Retina (tissue), 1 donor: ENCODE measurements around the gene SOHLH2.

ENCODE experiments used
- DNase-seq: peaks from one replicate; pipeline ENCODE4 v3.0.0-alpha.2; 2016

Gene SOHLH2

GRCh38 chr13:36183901-36184300 is 30.5 kb downstream of the SOHLH2 start:
- DNase-seq, result no peak

DNA sequence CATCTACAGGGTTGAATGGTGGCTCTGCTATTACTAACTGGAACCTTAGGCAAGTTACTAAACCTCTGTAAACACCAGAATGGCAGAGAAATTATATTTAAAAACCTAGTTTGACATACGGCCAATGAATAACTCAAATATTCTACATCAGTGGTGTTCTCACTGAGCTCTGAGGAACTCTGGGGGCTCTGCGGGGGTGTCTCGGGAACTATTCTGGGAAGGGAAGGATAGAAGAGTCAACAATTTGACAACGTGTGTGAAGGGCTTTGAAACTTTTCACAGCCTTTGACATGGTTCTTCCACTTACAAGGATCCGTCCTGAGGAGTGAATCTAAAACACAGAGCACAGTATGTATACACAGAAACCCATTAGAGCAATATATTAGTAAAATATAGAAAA is 38.7 kb downstream of the SOHLH2 start:
- no peak for DNase-seq

DNA sequence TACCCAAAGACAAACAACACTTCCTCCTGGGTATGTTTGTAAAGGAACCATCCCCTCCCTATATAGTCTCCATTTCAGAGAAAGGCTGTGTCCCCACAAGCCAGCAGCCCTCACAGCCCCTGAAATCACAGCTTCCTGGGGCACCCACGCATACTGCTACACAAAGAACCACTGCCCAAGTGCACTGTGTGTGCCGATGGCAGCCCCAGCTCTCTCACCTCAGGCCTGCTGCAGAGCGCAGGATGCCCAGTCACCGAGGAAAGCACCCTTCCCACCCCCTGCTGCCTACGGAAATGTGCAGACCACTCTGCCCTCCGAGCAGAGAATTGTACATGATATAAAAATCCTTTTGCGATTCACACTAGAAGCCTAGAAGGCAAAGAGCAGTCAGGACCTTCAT is 39.4 kb downstream of the SOHLH2 start:
- no peak for DNase-seq

- DNase-seq, result no peak
Observed at GRCh38 chr13:36173571-36174322, 40.6 kb downstream of the SOHLH2 start.

GRCh38 chr13:36166046-36166445 is 48.3 kb downstream of the SOHLH2 start:
- no peak for DNase-seq

DNA sequence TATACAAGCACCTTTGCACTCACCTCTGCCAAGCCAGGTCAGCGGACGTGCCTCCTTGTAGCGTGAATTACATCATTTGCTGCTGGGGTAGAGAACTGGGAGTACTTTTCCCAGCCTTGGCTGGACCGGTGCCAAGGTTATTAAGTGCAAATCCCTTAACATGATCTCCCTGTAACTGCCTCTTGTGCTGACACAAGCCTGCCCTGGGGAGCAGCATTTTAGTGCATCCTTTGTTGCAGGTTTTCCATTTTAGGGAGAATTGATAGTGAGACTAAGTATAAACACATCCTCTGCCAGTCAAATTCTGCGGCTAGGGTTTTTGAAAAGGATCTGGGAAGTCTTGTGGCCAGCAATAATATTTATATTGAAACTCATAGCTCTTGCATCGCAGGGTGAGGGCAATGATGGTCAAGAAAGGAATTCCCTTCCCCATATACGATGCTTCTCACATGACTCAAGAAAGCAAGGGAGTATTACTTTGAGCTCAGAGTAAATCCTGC is 50.5 kb downstream of the SOHLH2 start:
- DNase-seq, result no peak

- no peak for DNase-seq
Observed at GRCh38 chr13:36163286-36163685, 51.1 kb downstream of the SOHLH2 start.

GRCh38 chr13:36160297-36160696 is 54.1 kb downstream of the SOHLH2 start:
- no peak for DNase-seq

DNA sequence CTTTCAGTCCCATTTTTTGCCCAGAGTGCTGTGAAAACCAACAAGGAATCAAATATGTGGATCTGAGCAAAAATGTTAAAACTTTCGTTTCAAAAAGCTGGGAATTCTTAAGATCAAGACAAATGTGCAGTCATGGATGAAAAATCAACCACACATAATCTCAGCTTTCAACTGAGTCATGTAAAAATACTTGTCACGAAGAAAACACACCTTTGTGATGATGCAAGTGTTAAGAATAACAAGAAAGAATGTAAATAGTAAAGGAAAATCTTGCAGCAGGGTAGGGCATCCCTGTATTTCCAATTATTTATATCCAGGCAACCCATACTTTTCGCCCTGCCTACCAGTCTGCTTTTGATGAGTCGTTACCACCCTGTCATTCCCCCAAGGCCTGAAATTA is 55.7 kb downstream of the SOHLH2 start:
- no peak for DNase-seq

DNA sequence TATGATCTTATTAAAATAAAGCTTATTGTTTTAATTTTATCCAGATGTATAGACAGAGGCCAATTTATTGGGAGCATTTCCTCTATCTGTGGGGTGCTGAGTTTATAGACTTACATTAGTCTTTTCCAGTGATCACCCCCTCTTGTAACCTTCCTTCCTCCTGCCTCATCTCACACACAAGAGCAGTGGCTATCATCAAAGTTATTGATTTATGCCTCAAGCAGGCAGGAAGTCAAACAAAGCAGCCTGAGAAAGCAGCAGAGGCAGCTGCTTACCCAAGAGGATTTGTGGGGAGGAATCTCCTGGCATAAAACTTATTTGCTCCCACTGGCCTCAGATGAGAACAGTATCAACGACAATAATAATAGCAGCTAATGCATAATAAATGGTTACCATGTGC is 56.9 kb downstream of the SOHLH2 start:
- peak; percentile 32 for DNase-seq

DNA sequence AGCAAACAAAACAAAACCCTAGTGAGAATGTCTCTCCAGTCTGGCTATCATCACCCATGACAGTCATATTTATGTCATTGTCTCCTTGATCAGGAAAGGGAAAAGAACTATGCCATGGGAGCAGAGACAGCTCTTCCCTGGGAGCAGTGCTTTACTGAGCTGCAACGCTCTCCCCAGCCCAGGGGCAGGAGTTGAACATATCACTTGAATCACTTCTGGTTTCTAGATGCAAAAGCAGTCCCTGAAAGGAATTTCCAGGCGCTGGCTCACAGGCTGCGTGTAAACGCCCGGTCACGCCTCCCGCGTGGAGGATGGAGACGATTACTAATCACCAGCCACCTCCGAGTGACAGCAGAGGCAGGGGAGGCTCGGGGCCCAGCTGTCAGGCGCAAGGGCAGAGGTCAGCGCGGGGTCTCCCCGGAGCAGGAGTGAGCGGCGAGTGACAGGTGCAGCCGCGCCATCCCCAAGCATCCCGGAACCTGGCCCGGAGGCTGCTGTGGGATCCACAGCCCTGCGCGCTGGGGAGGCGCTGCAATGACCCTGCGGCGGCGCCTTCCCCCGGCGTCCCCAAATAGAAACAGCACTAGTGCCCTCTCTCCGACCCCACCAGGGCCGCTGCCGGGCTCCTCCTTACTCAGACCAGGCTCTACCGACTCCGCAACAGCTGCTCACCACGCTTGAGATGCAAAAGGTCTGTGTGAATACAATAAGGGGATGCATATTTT is 59.6 kb downstream of the SOHLH2 start:
- DNase-seq, result peak; percentile 86

GRCh38 chr13:36151591-36151990 is 62.8 kb downstream of the SOHLH2 start:
- DNase-seq, result no peak

DNA sequence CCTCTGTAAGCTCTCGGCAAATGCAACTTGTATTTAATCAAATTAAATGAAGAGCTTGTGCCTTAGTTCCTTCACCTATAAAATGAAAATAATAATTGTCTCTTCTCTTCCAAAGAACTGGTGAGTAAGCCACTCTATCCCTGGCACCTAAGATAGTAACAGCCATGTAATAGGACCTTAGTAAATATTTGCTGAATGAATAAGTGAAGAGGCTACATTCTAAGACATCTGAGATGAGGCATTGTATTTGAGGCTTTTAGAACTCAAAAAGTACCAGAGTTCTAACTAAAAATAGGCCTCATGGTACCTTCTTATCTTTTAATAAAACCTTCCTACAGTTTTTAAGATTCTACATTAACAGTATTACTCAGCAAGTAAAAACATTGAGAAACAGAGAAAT is 65.9 kb downstream of the SOHLH2 start:
- DNase-seq, result no peak

DNA sequence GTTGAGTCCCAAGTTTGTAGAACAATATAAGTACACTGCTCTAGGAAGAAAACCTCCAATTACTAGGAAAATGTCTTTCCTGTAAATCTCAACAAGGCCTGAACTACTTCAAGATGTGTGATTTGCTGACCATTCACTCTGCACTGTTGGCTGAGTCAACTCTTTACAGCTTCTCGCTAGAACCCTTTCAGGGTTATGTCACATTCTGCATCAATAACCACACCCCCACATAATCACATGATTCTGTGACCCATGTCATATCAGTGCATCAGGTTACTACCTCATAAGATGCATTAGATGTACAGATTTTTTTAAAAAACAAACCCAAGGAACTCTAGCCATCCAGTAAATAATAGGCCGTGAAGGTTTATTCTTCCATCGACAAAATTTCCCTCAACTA is 67.0 kb downstream of the SOHLH2 start:
- DNase-seq, result no peak

- no peak for DNase-seq
Observed at GRCh38 chr13:36146511-36147269, 67.7 kb downstream of the SOHLH2 start.

DNA sequence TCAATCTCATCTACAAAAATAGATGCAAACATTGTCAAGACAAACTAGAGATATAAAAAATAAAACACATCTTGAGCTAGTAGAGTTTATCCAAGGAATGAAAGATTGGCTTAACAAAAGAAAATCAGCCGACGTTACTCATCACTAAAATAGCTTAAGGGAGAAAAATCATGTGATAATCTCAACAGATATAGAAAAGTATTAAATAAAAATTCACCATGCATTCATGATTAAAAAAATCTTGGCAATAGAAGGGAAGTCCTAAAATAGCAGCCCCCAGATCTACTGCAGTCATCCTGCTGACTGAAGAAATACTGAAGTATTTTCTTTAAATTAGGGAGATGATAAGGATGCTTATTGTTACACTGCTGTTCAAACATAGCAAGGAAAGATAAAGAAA is 70.6 kb downstream of the SOHLH2 start:
- DNase-seq, result no peak

DNA sequence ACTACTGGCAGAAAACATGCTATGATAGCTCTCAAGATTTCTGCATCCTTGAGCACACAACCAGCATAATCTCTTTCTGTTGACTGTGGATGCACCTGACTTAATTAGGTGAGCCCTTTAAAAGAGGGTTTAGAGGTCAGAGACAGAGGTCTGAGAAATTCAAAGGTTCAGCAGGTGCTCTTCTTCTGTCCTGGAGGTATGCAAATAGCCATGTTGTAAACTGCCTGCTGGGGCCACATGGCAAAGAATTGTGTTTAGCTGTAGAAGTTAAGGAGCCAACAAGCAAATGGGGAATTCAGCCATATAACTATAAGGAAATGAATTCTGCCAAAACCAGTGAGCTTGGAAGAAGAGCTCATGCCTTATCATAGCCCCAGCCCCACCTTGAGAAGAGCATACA is 71.6 kb downstream of the SOHLH2 start:
- no peak for DNase-seq

DNA sequence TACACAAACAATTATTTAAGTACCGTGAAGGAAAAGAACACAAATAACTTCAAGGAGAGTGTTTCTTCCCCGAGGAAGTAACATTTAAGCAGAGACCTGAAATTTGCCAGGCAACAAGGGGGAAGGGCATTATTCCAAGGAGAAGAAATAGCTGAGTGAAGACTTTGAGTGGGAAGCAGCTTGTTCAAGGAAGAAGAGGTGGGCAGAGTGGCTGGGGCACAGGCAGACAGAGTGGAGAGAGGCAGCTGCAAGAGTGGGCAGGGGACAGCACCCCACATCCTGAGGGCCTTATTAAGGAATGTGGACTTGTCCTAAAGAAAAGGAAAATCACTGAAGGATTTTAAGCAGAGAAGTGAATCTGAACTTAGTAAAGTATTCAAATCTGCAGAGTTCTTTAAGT is 78.5 kb downstream of the SOHLH2 start:
- DNase-seq, result no peak

GRCh38 chr13:36134632-36135031 is 79.7 kb downstream of the SOHLH2 start:
- no peak for DNase-seq

GRCh38 chr13:36133950-36134626 is 80.3 kb downstream of the SOHLH2 start:
- no peak for DNase-seq

DNA sequence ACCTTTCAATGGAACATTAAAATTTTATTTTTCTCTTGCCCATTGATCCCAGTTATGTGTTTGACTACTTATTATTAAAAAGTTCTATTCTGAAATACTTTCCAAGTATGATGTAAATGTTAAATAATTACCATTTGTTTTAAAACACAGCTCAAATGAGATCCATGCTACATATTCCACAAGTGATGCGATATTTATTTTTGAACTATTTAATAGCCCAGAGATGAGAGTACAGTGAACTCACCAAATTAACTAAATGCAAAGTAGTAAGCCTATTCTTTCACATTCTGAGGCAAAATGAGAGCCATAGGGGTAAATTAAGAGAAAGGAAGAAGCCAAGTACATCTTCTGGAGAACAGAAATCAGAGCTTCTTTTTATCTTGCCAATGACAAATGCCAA is 82.0 kb downstream of the SOHLH2 start:
- no peak for DNase-seq

DNA sequence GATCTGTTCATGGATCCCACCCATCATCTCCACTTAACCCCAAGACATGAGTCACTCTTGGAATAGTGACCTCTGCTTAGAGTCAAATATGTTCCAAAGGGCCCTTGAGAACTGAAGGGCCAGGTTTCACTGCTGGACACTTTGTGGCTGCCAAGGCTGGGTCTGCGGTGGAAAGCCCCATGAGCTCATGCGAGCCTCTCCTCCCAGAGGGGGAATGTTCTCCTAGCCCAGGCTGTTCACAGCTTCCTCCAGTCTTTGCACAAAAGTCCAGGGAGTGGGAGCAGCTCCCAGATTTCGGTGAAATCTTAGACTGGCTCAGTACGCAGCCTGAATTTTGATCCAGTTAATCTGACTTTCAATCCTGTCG is 82.4 kb downstream of the SOHLH2 start:
- DNase-seq, result peak; percentile 32
